Measurements from ENCODE around the gene CARD8.
"Not testable (repeated sequence)": the region's sequence is repeated elsewhere in the genome, so short reads cannot be mapped to it uniquely, and the experiment has no call there.

CARD8 gene

GRCh38 chr19:48258992-48259391, 3.3 kb upstream of the CARD8 start:
- not testable (repeated sequence) for DNase-seq

GRCh38 chr19:48258350-48258749, 2.6 kb upstream of the CARD8 start:
- DNase-seq, result no peak

- DNase-seq, result no peak
Measured at GRCh38 chr19:48254529-48254970, 1.2 kb downstream of the CARD8 start.

- DNase-seq, result no peak
Measured at GRCh38 chr19:48253999-48254398, 1.7 kb downstream of the CARD8 start.

GRCh38 chr19:48252609-48253008, 3.1 kb downstream of the CARD8 start:
- DNase-seq, result no peak

GRCh38 chr19:48250290-48251025, 5.3 kb downstream of the CARD8 start:
- DNase-seq, result no peak

GRCh38 chr19:48249502-48250014, 6.2 kb downstream of the CARD8 start:
- no peak for DNase-seq

- DNase-seq, result no peak
Measured at GRCh38 chr19:48248081-48248833, 7.5 kb downstream of the CARD8 start.

- DNase-seq, result no peak
Measured at GRCh38 chr19:48247212-48247611, 8.5 kb downstream of the CARD8 start.

- DNase-seq, result no peak
Measured at GRCh38 chr19:48246101-48246500, 9.6 kb downstream of the CARD8 start.

- no peak for DNase-seq
Measured at GRCh38 chr19:48244281-48244680, 11.4 kb downstream of the CARD8 start.

GRCh38 chr19:48241771-48242170, 13.9 kb downstream of the CARD8 start:
- DNase-seq, result not testable (repeated sequence)

- no peak for DNase-seq
Measured at GRCh38 chr19:48239582-48240141, 16.1 kb downstream of the CARD8 start.

- DNase-seq, result no peak
Measured at GRCh38 chr19:48239120-48239519, 16.6 kb downstream of the CARD8 start.

- no peak for DNase-seq
Measured at GRCh38 chr19:48237057-48237456, 18.7 kb downstream of the CARD8 start.

GRCh38 chr19:48230555-48231129, 25.1 kb downstream of the CARD8 start:
- DNase-seq, result no peak

GRCh38 chr19:48221628-48222027, 34.1 kb downstream of the CARD8 start:
- no peak for DNase-seq

GRCh38 chr19:48220784-48221183, 34.9 kb downstream of the CARD8 start:
- not testable (repeated sequence) for DNase-seq

GRCh38 chr19:48218997-48219396, 36.7 kb downstream of the CARD8 start:
- DNase-seq, result no peak

GRCh38 chr19:48216933-48217332, 38.8 kb downstream of the CARD8 start:
- no peak for DNase-seq

GRCh38 chr19:48213959-48214358, 41.8 kb downstream of the CARD8 start:
- DNase-seq, result no peak

GRCh38 chr19:48210005-48210404, 45.7 kb downstream of the CARD8 start:
- DNase-seq, result no peak

GRCh38 chr19:48206397-48207093, 49.2 kb downstream of the CARD8 start:
- DNase-seq, result no peak
